OCI-LY7 (cell line): ENCODE results near the gene GPR52.

ENCODE experiments used
- EZH2phosphoT487 ChIP-seq: fragments of 200-600 bp; sonication (generic); IDR thresholded peaks from 2 replicates; pipeline ENCODE4 v1.6.1; 2018; ENCODE audit warnings: low read depth, borderline replicate concordance, mild to moderate bottlenecking, mixed run types, antibody characterized with exemption, low read length, moderate library complexity, mixed read lengths
- TF ChIP-seq, protein P1 (sequence below): fragments of 200-600 bp; sonication (generic); conservative IDR thresholded peaks from 2 replicates; pipeline ENCODE4 v1.5.1; 2014; ENCODE audit warnings: mild to moderate bottlenecking, antibody characterized with exemption, low read length, moderate library complexity, mixed read lengths

- TF ChIP-seq, protein P1, sequence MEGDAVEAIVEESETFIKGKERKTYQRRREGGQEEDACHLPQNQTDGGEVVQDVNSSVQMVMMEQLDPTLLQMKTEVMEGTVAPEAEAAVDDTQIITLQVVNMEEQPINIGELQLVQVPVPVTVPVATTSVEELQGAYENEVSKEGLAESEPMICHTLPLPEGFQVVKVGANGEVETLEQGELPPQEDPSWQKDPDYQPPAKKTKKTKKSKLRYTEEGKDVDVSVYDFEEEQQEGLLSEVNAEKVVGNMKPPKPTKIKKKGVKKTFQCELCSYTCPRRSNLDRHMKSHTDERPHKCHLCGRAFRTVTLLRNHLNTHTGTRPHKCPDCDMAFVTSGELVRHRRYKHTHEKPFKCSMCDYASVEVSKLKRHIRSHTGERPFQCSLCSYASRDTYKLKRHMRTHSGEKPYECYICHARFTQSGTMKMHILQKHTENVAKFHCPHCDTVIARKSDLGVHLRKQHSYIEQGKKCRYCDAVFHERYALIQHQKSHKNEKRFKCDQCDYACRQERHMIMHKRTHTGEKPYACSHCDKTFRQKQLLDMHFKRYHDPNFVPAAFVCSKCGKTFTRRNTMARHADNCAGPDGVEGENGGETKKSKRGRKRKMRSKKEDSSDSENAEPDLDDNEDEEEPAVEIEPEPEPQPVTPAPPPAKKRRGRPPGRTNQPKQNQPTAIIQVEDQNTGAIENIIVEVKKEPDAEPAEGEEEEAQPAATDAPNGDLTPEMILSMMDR, result no peak
- no peak for TF ChIP-seq EZH2phosphoT487
Measured at GRCh38 chr1:174465855-174466254, 18.1 kb downstream of the GPR52 start.
